ENCODE measurements around the gene HOXA11.

GRCh38 chr7:27176524-27176845 is 8.5 kb downstream of the HOXA11 start:
- TF ChIP-seq POLR2AphosphoS5 (IDR thresholded peaks at IDR 0.05; ENCODE audit: insufficient read depth in 1 of 2, low read depth in 1 of 2) (no peak), CTCF (IDR thresholded peaks at IDR 0.05) (no peak), POLR2A (IDR thresholded peaks at IDR 0.05) (no peak)

Data from vagina (tissue), 2 donors.